RWPE2 (cell line): ENCODE measurements around the gene SDF2L1.
A peak's percentile ranks its signal among the peaks of the same experiment; 100 is the strongest.

Experiments
- ATAC-seq: fragments of 200-7000 bp; cut with Tn5 transposase; 3 replicates; pipeline ENCODE4 v1.9.1; 2021; ENCODE audit warnings: low read depth
- DNase-seq: peaks from one replicate; pipeline ENCODE4 v3.0.0-alpha.2; 2020; ENCODE audit warnings: low spot score
- H3K27ac ChIP-seq: fragments of 450-650 bp; 2 replicates; pipeline ENCODE4 v1.5.1; 2017; ENCODE audit warnings: mild to moderate bottlenecking; ENCODE audit not compliant: poor library complexity, severe bottlenecking
- H3K27me3 ChIP-seq: fragments of 250-450 bp; sonication (Bioruptor Pico); 2 replicates; pipeline ENCODE4 v1.5.1; 2021; ENCODE audit warnings: mild to moderate bottlenecking, moderate library complexity; ENCODE audit not compliant: insufficient read depth, poor library complexity, severe bottlenecking
- H3K36me3 ChIP-seq: fragments of 250-450 bp; sonication (Bioruptor Pico); 2 replicates; pipeline ENCODE4 v1.5.1; 2020; ENCODE audit warnings: low read depth, mild to moderate bottlenecking, moderate library complexity
- H3K4me1 ChIP-seq: fragments of 250-450 bp; sonication (Bioruptor Pico); 2 replicates; pipeline ENCODE4 v1.5.1; 2021; ENCODE audit warnings: mild to moderate bottlenecking, moderate library complexity; ENCODE audit not compliant: insufficient read depth, poor library complexity, severe bottlenecking
- H3K4me3 ChIP-seq: fragments of 250-450 bp; sonication (Bioruptor Pico); 2 replicates; pipeline ENCODE4 v1.5.1; 2021; ENCODE audit warnings: mild to moderate bottlenecking, moderate library complexity; ENCODE audit not compliant: severe bottlenecking
- H3K9me3 ChIP-seq: fragments of 250-450 bp; sonication (Bioruptor Pico); 2 replicates; pipeline ENCODE4 v1.5.1; 2021; ENCODE audit warnings: mild to moderate bottlenecking, moderate library complexity; ENCODE audit not compliant: severe bottlenecking
- TF ChIP-seq, protein P1 (sequence below): fragments of 450-650 bp; IDR thresholded peaks from one replicate; pipeline ENCODE4 v1.5.1; 2017; ENCODE audit warnings: mild to moderate bottlenecking, moderate library complexity; ENCODE audit not compliant: poor library complexity, severe bottlenecking

Gene SDF2L1

GRCh38 chr22:21623648-21623970 is 18.5 kb upstream of the SDF2L1 start:
- no peak for DNase-seq
- no peak for ATAC-seq
- Histone ChIP-seq H3K4me1 (no peaks in the 10 kb centered on the region), H3K27me3 (no peaks in the 10 kb centered on the region), H3K9me3 (peaks cover 5% of the 10 kb centered on the region), H3K36me3 (peaks cover 35% of the 10 kb centered on the region), H3K4me3 (no peak overlapping the region), H3K27ac (no peak overlapping the region)
- TF ChIP-seq, protein P1, sequence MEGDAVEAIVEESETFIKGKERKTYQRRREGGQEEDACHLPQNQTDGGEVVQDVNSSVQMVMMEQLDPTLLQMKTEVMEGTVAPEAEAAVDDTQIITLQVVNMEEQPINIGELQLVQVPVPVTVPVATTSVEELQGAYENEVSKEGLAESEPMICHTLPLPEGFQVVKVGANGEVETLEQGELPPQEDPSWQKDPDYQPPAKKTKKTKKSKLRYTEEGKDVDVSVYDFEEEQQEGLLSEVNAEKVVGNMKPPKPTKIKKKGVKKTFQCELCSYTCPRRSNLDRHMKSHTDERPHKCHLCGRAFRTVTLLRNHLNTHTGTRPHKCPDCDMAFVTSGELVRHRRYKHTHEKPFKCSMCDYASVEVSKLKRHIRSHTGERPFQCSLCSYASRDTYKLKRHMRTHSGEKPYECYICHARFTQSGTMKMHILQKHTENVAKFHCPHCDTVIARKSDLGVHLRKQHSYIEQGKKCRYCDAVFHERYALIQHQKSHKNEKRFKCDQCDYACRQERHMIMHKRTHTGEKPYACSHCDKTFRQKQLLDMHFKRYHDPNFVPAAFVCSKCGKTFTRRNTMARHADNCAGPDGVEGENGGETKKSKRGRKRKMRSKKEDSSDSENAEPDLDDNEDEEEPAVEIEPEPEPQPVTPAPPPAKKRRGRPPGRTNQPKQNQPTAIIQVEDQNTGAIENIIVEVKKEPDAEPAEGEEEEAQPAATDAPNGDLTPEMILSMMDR: no peak

DNA sequence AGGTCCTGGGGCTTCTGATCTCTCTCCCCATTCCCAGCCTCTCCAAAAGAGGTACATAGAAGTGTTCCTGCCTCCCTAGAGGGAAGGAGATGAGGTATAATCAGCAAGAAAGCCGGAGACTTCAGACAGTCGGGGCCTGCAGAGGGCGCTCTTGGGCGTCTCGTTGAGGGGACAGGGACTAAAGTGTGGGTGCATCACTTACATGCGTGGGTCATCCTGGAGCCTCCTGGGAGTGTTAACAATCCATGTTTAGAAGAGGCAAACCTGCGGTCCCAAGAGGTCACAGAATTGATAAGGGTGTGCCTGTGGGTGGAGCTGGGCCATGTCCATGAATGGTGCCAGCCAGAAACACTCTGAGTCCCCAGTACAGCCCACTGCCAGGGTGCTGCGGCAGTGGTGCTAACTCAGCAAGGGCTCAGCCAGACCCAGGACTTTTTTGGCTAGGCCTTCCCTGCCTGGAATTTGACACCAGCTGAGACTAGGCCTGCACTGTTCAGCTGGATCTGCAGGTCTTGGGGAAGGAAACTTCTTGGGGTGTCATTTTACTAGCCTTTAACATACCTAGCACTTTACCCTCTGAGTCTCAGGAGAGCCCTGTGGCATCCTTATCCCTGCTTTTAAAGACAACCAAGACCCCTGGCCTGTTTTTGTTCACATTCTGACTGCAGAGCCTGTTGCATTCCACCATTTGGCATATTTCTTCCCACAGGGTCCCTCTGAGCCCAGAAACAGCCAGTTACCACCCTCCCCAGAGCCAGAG is 17.8 kb upstream of the SDF2L1 start:
- Histone ChIP-seq H3K4me3 (no peak overlapping the region), H3K9me3 (peaks cover 5% of the 10 kb centered on the region), H3K4me1 (no peaks in the 10 kb centered on the region), H3K27ac (peak overlapping the region; percentile 0), H3K36me3 (peaks cover 35% of the 10 kb centered on the region), H3K27me3 (no peaks in the 10 kb centered on the region)
- no peak for DNase-seq
- peak; percentile 22; the same call in 2 of the 3 replicates for ATAC-seq
- TF ChIP-seq, protein P1: peak; percentile 47

DNA sequence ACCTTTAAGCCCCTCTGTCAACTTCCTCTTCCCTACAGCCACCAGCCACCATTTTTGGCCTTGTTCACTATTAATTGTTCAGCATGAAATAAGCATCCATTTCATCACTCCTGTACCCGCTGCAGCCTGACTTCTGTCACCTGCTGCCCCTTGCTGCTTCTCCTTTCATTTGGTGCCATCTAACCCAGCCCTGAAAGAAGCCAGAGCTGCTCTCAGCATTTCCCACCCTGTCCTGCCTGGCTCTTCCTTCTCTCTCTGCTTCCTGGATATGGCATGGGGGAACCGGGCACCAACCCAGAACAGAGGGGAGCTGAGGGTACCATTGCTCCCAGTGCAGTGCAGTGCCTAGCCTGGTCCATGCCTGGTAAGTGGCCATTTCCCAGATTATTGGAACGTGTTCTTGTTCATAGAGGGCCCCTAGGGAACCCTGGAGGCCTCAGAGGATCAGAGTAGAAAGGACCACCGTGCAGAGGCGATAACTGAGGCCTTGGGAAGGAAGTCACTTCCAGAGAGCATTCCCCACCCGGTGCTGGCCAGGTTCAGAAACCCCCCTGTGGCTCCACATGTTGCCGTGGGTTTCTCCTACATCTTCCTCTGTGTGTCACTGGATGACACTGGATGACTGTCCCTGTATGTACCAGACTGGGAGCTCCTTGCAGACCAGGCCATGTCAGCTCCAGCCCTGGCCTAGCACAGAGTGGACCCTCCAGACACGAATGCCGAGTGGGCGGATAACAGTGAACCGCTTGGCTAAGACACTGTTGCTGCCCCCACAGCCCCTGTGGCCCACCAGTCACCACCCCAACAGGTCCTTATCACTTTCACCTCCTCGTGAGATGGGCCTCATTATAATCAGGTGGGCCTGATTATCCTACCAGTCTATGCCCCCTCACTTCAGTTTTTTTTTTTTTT is 17.0 kb upstream of the SDF2L1 start:
- TF ChIP-seq, protein P1: no peak
- no peak overlapping the region for H3K4me3 ChIP-seq
- peak overlapping the region; percentile 0 for H3K27ac ChIP-seq
- H3K4me1 ChIP-seq: no peaks in the 10 kb centered on the region
- H3K9me3 ChIP-seq: peaks cover 3% of the 10 kb centered on the region
- peaks cover 35% of the 10 kb centered on the region for H3K36me3 ChIP-seq
- DNase-seq: no peak
- ATAC-seq: no peak
- no peaks in the 10 kb centered on the region for H3K27me3 ChIP-seq

DNA sequence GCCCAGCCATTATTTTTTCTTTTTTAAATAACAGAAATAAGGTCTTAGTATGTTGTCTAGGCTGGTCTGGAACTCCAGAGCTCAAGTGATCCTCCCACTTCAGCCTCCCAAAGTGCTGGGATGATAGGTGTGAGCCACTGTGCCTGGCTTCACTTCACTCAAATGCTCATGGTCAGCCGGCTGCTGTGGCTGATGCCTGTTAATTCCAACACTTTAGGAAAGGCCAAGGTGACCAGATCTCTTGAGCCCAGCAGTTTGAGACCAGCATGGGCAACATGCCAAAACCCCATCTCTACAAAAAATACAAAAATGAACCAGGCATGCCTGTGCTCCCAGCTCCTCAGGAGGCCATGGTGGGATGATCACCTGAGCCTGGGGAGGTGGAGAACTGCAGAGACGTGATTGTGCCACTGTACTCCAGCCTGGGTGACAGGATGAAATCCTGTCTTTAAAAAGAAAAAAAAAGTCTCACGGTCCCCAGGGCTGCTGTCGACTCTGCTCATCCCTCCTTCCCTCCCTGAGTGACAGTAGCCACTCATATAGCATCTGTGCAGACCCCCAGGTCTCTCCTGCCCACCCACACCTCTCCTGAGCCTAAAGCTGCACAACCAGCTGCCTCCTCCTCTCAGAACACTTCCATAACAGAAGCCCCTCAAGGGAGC is 15.9 kb upstream of the SDF2L1 start:
- Histone ChIP-seq H3K36me3 (peaks cover 31% of the 10 kb centered on the region), H3K9me3 (peaks cover 3% of the 10 kb centered on the region), H3K4me1 (no peaks in the 10 kb centered on the region), H3K27ac (no peak overlapping the region), H3K27me3 (no peaks in the 10 kb centered on the region), H3K4me3 (no peak overlapping the region)
- DNase-seq (no peak), ATAC-seq (no peak)
- TF ChIP-seq, protein P1: no peak
